Measurements from ENCODE around the gene GCK.

The GCK gene

GRCh38 chr7:44222074-44222473 lies 32.8 kb upstream of the GCK start:
- no peak for DNase-seq

- no peak for DNase-seq
These were observed 32.1 kb upstream of the GCK start for GRCh38 chr7:44221231-44221791.

- DNase-seq = no peak
These were observed 31.3 kb upstream of the GCK start for GRCh38 chr7:44220358-44221112.

DNA sequence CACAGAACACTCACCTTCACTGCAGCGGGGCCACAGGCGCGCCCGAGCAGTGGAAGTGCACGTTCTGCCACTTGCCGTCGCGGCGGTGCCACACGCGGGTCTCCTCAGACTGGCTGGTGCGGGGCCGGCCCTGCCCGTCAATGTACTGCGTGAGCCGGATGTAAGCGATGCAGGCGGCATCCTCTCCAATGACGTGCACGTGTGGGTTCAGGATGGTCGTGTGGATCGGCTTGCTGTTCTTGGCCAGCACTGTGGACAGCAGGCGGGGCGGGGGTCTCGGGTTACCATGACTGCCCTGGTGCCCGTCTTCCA lies 30.8 kb upstream of the GCK start:
- DNase-seq = no peak

GRCh38 chr7:44219371-44220045 lies 30.3 kb upstream of the GCK start:
- no peak for DNase-seq

DNA sequence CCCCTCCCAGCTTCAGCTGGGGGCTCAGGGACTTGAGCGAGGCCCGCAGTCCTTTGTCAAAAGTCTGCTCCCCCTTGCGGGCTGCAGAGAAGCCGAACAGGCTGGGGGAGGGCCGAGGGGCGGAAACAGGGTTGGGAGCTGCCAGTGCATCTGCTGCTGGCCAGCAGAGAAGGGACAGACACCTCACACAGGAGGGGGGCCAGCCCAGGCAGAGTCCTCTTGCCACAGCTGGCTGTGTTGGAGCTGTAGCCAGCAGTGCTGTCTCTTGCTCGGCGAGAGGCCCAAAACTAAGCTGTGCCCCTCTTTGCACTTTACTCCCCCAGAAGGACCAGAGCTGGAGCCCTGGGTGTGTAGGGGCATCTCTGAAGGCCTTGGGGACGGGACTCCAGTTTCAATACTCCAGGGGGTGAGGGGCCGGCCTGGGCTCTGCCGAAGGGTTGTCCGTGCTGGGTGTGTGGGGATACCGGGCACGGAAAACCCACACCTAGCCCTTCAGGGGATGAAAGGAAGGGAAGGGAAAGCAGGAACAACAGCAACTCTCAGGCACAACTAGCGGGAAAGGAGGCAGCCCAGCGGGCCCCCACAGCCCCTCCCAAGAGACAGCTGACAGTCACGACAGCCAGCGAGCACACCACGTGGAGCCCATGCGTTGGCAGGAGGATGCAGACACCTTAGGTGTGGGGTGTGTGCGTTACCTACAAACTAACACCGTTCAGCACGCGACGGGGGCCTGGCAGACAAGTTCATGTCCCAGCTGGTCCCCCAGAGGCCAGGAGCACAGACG lies 29.4 kb upstream of the GCK start:
- DNase-seq = no peak

GRCh38 chr7:44217852-44218402 lies 28.7 kb upstream of the GCK start:
- no peak for DNase-seq

DNA sequence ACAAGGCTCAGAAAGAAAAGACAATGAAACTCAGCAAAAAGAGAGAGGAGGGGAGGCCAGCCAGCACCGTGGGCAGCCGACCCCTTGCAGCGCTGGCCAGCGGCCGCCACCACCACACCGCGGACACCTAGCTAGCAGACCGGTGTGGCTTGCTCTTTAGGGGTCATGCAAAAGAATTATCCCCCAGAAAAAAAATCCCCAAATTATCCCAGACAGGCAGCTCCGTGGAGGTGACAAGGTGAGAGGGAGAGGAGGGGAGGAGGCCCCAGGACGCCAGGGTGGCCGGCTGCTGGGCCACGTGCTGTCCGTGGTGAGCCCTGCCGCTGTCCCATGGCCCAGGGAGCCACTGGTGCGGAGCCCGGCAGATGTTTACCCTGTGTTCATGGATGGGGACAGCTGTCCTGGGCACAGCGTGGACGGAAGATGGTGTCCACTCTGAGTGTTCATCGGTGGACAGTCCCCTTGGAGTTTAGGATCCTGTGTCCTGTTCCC lies 28.0 kb upstream of the GCK start:
- no peak for DNase-seq

DNA sequence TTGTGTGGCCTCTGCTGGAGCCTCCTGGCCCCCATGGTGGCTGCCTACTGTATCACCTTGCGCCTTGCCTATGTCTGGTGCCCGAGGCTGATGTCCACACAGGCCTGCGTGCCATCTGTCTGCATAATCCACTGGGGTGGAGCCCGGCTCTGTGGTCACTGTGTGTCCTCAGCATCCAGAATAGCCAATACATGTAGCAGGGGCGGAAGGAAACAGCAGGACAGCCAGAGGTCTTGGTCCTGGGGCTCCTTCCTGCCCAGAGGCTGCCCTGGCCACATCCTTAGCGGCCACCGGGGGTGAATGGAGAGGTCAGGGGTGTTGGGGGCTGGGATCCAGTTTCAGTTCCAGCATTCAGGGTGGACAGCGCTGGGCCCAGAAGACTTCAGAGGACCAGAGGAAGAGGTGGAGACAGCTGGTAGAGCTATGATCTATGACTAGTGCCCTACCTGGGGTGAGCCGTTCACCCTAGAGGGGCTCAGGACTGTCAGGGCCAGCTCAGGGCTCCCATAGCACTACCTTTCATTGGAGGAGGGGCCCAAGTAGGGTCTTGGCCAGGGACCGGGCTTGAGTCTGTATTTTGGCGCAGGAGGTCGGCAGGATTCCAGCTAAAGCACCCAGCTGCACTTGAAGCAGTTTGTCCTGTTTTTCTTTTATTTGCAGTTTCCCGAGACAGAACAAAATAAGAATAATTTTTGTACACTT lies 27.4 kb upstream of the GCK start:
- no peak for DNase-seq

DNA sequence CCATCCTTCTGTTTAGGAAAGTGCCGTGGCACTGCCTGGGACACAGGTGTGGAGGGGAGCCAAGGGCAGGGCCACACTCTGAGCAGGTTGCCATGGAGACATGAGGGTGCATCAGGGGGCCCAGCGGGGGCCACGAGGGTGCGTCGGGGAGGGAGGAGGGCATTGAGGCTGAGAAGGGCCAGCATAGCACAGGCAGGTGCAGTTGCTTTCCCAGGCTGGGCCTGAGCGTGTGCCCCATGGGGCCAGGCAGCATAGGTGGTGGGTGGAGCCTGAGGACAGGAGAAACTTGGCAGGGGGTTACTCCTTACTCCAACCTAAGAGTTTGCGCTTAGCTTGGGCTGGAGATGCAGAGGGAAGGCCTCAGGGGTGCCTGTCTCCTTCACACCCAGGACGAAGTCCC lies 26.8 kb upstream of the GCK start:
- no peak for DNase-seq

GRCh38 chr7:44215531-44215930 lies 26.3 kb upstream of the GCK start:
- no peak for DNase-seq

GRCh38 chr7:44213877-44214388 lies 24.7 kb upstream of the GCK start:
- no peak for DNase-seq

GRCh38 chr7:44213206-44213876 lies 24.1 kb upstream of the GCK start:
- no peak for DNase-seq

DNA sequence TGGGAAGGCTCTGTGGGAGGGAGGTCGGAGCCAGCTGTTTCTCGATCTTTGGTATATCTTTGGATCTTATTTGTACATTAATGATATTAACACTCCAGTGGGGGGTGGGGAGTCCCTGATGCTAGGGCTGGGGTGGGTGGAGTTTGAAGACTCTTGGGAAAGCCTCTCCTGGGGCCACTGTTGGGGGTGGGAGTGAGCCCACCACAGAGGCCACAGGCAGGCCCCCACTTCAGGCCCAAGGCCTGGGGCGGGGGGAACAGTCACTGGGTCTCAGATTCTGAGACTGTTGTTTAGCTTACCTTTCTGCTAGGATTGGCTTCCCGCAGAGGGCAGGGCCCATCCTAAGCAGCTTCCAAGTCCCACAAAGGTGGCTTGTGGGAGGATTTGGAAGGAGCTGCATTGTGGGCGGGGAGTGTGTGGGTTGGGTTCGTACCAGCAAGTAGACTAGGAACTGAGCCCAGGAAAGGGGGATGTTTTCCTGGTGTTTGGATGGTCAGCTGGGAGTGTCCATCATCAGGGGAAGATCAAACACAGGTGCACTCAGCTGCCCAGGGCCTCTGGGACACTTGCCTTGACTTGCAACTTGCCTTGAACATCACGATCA lies 23.4 kb upstream of the GCK start:
- DNase-seq = no peak

GRCh38 chr7:44212018-44212417 lies 22.8 kb upstream of the GCK start:
- no peak for DNase-seq

DNA sequence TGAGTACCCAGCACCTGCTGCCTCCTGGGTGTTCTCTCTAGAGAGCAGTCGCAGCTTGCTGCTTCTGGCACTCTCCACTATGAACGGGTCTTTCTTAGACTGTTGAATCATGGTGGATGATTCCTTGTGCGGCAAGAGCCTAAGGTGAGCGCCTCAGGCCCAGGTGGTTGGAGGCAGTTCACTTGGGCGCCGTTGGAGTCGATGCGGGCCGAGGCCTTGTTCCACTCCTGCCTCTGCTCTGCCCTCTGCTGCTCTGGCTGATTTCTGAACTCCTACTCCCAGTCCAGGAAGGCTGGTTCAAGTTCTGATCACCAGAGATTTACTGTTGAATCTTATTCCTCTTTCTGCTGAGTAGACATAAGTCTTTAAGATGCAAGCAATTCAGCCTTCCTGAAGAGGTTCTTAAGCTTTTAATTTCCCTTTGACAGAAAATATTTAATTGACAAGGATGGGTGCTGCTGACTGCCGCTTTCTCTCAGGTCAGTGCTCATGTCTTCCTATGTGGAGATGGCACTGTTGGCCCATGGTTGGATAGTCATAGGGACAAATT lies 22.0 kb upstream of the GCK start:
- no peak for DNase-seq

DNA sequence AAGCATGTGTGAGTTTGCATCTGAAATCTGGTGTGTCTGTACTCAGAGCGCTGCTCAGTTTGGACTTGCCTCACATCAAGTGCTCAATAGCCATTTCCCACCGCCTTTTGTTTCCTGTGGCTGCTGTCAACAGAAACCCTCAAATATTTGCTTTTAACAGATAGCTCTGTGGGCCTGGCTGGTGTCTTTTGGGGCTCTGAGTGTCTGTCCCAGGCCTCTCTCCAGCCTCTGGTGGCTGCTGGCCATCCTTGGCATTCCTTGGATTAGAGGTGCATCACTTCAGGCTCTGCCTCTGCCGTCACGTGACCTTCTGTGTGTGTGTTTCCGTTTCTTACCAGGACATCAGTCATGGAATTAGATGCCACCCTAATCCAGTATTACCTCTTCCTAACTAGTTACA lies 20.9 kb upstream of the GCK start:
- no peak for DNase-seq

DNA sequence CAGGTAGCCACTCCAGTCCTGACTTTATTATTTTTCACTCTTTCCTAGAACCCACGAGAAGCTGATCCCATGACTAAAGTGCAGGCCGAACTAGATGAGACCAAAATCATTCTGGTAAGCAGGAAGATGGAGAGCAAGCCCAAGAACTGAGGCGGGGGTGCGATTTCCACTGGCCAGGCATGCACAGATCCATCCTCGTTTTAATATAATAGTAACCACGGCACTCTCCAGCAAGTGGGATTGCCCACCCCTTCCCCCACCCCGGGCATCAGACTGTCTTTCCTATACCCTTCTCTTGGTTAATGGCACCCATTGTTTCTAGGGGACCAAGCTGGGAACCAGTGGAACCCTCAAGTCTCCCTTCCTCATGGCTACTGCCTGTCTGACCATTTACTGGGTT lies 18.8 kb upstream of the GCK start:
- DNase-seq = no peak

DNA sequence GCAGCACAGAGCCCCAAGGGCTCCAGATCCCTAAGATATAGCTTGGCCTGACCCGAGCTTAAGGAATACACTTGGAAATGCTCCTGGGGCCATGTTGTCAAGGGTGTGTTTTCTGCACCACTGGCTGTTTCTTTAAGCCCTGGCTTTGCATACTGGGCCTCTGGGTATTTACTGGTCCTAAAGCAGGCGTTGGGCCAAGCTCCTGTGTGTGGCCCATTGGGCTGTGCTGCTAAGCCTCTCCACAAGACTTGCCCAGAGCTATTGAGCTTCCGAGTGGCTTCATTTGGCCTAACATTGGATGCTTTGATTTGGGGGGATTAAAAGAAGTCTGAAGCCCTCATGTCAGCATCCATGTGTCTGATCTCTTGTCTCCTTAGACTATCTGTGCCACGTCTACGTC lies 16.8 kb upstream of the GCK start:
- DNase-seq = no peak

- no peak for DNase-seq
These were observed 12.6 kb upstream of the GCK start for GRCh38 chr7:44201813-44202212.

All from RPMI8226 (cell line).